Gastrocnemius medialis (tissue), 4 donors: ENCODE data around the gene ASIC4. TPM values are rescaled to one million over a fixed set of nuclear protein-coding genes. Genes with fewer than 3 reads are reported as not detected.

Source experiments
- ATAC-seq, 2 donors: fragments of 150-250 bp; one replicate each; pipeline ENCODE4 v1.9.1; 2016
- DNase-seq, 2 donors: peaks; one replicate each; pipeline ENCODE4 v3.0.0-alpha.2; 2019
- H3K27ac ChIP-seq, 4 donors: fragments of 200-600 bp; sonication (generic); 1 replicate in 1 of 4; 2 replicates in 3 of 4; pipeline ENCODE4 v1.5.1; 2016 to 2018; ENCODE audit warnings: mild to moderate bottlenecking in 2 of 4, moderate library complexity in 1 of 4
- H3K27me3 ChIP-seq, 3 donors: fragments of 200-600 bp; sonication (generic) in 2 of 3; 1 replicate in 1 of 3; 2 replicates in 2 of 3; pipeline versions ENCODE4 v1.5.1 to v1.6.0; 2016 to 2019; ENCODE audit warnings: mild to moderate bottlenecking in 1 of 3, moderate library complexity in 1 of 3
- H3K36me3 ChIP-seq, 2 donors: fragments of 200-600 bp; sonication (generic) in 1 of 2; one replicate each; pipeline ENCODE4 v1.5.1; 2017 to 2018
- H3K4me1 ChIP-seq, 2 donors: fragments of 200-600 bp; sonication (generic) in 1 of 2; one replicate each; pipeline ENCODE4 v1.5.1; 2016 to 2017; ENCODE audit warnings: mild to moderate bottlenecking in 2 of 2
- H3K4me3 ChIP-seq, 4 donors: fragments of 200-600 bp; sonication (generic) in 3 of 4; 1 replicate in 1 of 4; 2 replicates in 3 of 4; pipeline ENCODE4 v1.5.1; 2016 to 2019; ENCODE audit warnings: mild to moderate bottlenecking in 2 of 4
- H3K9me3 ChIP-seq, 3 donors: fragments of 200-600 bp; sonication (generic) in 2 of 3; 1 replicate in 1 of 3; 2 replicates in 2 of 3; pipeline ENCODE4 v1.5.1; 2016 to 2019
- POLR2A ChIP-seq, 2 donors: fragments of 450-650 bp; IDR thresholded peaks; one replicate each; pipeline ENCODE4 v1.6.1; 2017; ENCODE audit warnings: antibody characterized with exemption in 2 of 2, mild to moderate bottlenecking in 2 of 2, moderate library complexity in 2 of 2
- in situ Hi-C, 4 donors: fragments of 200-750 bp; cut with MboI; loops; one replicate each; pipeline versions ENCODE4 v1.15.0 to v1.8.0; 2017; ENCODE audit warnings: low sequenced_read_pairs in 4 of 4
- intact Hi-C: fragments of 100-400 bp; cut with DNase I; formaldehyde crosslinking; loops from one replicate; pipeline ENCODE4 v1.15.1; 2023; ENCODE audit warnings: low total_unique reads
- total RNA-seq, 4 donors: library from RNA; depleted of rRNA; stranded (reverse); fragments of >200 nt; gene quantifications; one replicate each; pipeline versions ENCODE4 v1.1.0 to v1.2.3, GENCODE V29; 2016
- TF ChIP-seq, protein P1 (sequence below), 5 experiments: fragments of 450-650 bp in 3 of 5; fragments of 200-600 bp in 2 of 5; sonication (generic) in 2 of 5; IDR thresholded peaks in 4 of 5; conservative IDR thresholded peaks in 1 of 5; 1 replicate in 4 of 5; 2 replicates in 1 of 5; pipeline ENCODE4 v1.5.1; 2016 to 2019; ENCODE audit warnings: antibody characterized with exemption in 5 of 5, mild to moderate bottlenecking in 3 of 5, moderate library complexity in 3 of 5

ASIC4 gene
- total RNA-seq, 4 donors from 2014 or later = 0.11 TPM; not detected in 3

DNA sequence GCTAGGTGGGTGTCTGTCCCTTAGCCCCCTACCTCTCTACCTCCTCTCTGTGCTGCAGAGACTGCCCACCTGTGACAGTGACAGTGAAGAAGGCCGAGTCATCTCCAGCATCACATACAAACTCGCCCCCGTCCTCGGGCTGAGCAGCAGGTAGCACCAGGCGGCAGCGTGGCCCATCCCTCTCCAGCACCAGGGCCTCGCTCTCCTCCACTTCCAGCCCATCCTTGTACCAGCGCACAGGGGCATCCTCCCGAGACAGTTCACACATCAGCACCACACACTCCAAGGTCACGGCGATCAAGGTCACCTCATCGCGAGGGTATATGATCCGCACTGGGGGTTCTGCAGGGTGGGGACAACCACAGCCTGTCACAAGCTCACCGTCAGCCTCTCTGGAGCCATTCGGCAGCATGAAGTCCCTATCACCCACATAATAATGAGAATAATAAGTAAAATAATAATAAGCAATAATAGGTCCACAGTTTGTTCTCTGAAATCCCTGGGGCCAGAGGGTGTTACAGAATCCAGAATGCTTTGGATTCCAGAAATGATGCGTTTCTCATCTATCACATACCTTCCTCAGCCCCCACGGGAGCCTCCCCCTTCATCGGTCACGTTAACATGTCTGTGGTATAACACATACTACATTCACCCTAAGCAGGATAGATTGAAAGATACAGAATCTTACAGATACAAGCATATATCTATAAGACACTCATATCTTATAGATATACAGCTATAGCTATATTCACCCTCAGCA is 45.1 kb downstream of the ASIC4 start:
- in situ Hi-C loops (no loop called here), intact Hi-C loops (no loop called here)
- ATAC-seq (no peak), DNase-seq (no peak)
- H3K36me3 ChIP-seq = peaks cover 0 to 41% of the 10 kb centered on the region in 2 donors
- TF ChIP-seq, protein P1, sequence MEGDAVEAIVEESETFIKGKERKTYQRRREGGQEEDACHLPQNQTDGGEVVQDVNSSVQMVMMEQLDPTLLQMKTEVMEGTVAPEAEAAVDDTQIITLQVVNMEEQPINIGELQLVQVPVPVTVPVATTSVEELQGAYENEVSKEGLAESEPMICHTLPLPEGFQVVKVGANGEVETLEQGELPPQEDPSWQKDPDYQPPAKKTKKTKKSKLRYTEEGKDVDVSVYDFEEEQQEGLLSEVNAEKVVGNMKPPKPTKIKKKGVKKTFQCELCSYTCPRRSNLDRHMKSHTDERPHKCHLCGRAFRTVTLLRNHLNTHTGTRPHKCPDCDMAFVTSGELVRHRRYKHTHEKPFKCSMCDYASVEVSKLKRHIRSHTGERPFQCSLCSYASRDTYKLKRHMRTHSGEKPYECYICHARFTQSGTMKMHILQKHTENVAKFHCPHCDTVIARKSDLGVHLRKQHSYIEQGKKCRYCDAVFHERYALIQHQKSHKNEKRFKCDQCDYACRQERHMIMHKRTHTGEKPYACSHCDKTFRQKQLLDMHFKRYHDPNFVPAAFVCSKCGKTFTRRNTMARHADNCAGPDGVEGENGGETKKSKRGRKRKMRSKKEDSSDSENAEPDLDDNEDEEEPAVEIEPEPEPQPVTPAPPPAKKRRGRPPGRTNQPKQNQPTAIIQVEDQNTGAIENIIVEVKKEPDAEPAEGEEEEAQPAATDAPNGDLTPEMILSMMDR (IDR thresholded peaks at IDR 0.05 in 4 of 5, conservative IDR thresholded peaks at IDR 0.05 in 1 of 5) = no peak
- no peak for TF ChIP-seq POLR2A (IDR thresholded peaks at IDR 0.05)
- no peaks in the 10 kb centered on the region for H3K9me3 ChIP-seq
- H3K27ac ChIP-seq = no peak overlapping the region
- no peaks in the 10 kb centered on the region for H3K4me1 ChIP-seq
- no peak overlapping the region for H3K4me3 ChIP-seq
- H3K27me3 ChIP-seq = no peaks in the 10 kb centered on the region

DNA sequence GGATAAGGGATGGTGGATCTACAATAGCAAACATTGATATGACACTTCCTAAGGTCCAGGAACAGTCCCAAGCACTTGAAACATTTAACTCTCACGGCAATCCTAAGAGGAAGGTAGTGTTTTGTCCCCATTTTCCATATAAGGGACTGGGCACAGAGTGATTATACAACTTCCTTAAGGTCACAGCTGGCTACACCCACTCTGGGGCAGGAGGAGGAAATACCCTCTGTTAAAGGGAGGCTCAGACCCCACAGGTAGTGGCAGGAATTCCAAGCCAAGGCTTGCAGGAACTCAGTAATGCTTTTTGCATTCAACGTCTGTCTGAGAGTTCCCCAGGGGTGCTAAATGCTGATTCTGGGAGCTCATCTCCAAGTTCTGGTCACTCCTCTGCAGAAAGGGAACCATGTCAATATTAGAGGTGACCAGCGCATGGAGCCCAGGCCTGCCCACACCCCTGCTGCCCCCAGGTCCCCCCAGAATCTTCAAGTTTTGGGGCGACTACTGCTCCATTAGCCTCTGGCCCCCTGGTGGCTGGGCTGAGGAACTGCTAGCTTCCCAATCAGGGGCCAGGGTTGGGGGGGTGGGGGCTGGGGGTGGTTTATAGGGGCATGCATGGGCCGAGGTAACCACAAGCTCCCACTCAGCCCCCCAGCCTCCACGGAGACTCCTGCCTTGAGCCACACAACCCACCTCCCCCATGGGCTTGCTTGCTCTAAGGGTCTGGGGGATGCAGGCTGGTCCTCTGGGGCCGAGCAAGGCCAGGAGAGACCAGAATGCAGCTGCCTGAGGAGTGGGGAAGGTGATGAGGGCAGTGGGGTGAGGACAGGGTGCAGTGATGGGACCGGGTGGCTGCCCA is 46.0 kb downstream of the ASIC4 start:
- TF ChIP-seq, protein P1 (IDR thresholded peaks at IDR 0.05 in 4 of 5, conservative IDR thresholded peaks at IDR 0.05 in 1 of 5) = peak in 4 of 5 experiments; percentile 24 to 76 (median 54)
- no peak for TF ChIP-seq POLR2A (IDR thresholded peaks at IDR 0.05)
- H3K27me3 ChIP-seq = no peaks in the 10 kb centered on the region
- no peak overlapping the region for H3K27ac ChIP-seq
- H3K9me3 ChIP-seq = no peaks in the 10 kb centered on the region
- no peak for DNase-seq
- peaks cover 0 to 43% of the 10 kb centered on the region in 2 donors for H3K36me3 ChIP-seq
- in situ Hi-C loops (no loop called here), intact Hi-C loops (no loop called here)
- ATAC-seq = no peak
- no peak overlapping the region for H3K4me3 ChIP-seq
- no peaks in the 10 kb centered on the region for H3K4me1 ChIP-seq

DNA sequence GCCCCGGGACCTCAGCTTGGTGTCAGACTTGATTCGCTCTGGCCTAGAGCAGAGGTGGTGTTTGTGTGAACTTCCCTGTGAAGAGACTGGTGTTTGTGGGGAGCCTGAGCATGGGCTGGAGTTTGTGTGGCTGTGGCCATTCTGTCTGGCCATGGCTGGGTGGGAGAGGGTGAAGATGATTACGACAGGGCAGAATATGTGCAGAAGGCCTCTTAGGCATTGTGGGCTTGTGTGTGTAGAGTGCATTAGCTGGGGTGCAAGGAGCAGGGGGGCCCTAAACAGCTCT is 46.6 kb downstream of the ASIC4 start:
- DNase-seq (no peak), ATAC-seq (no peak)
- no peak overlapping the region for H3K27ac ChIP-seq
- intact Hi-C loops (no loop called here), in situ Hi-C loops (no loop called here)
- H3K9me3 ChIP-seq = no peaks in the 10 kb centered on the region
- no peak overlapping the region for H3K4me3 ChIP-seq
- TF ChIP-seq, protein P1 (IDR thresholded peaks at IDR 0.05 in 4 of 5, conservative IDR thresholded peaks at IDR 0.05 in 1 of 5) = no peak
- TF ChIP-seq POLR2A (IDR thresholded peaks at IDR 0.05) = no peak
- H3K4me1 ChIP-seq = no peaks in the 10 kb centered on the region
- H3K27me3 ChIP-seq = no peaks in the 10 kb centered on the region
- peaks cover 0 to 43% of the 10 kb centered on the region in 2 donors for H3K36me3 ChIP-seq

DNA sequence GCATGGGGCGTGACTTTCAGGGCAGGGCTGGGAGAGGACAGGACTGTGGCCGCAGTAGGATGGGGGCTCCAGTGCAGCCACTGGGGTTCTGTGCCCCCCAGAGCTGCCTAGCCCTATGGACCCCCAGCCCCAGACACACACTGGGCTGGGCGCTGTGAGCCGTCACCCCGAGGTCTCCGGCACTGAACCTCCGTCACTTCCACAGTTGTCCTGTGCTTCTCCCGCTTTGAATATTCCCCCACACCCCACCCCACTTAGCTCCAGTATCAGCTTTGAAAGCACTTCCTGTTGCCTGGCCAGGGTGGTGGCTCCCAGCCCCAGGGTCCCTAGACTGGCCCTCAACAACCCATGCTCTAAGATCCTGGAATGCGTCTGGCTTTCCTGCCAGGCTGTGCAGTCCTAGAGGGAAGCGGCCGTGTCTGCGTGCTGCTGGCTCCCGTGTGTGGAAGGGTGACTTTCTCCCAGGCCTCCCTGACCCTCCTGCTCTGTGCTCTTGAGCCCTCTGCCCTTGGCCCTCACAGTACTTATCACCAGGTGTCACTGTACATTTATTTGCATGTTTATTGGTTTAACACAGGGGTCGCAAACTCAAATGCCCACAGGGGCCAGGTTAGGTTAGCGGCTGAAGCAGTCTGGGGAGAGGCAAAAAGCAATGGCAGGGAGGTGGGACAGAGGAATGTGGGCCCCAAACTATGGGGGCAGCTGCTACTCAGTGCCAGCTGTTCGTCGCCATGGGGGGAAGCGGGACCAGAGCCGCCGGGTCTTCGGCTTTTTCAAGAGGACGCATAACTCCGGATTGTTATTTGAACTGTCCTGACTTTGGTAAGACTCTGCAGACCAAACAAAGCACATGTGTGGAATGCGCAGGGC is 47.1 kb downstream of the ASIC4 start:
- Histone ChIP-seq H3K4me3 (no peak overlapping the region), H3K36me3 (peaks cover 0 to 43% of the 10 kb centered on the region in 2 donors), H3K4me1 (no peaks in the 10 kb centered on the region), H3K27me3 (no peaks in the 10 kb centered on the region), H3K27ac (no peak overlapping the region), H3K9me3 (no peaks in the 10 kb centered on the region)
- intact Hi-C loops (no loop called here), in situ Hi-C loops (no loop called here)
- TF ChIP-seq POLR2A (IDR thresholded peaks at IDR 0.05) = no peak
- TF ChIP-seq, protein P1 (IDR thresholded peaks at IDR 0.05 in 4 of 5, conservative IDR thresholded peaks at IDR 0.05 in 1 of 5) = no peak
- DNase-seq = no peak
- no peak for ATAC-seq
